H1 (cell line): ENCODE data around the gene UBAP1.

ENCODE experiments used
- BRCA1 ChIP-seq: IDR thresholded peaks from 2 replicates; pipeline ENCODE4 v1.6.1; 2012; ENCODE audit warnings: low read depth, low read length, improper control_type of control experiment
- CHD1 ChIP-seq: IDR thresholded peaks from 2 replicates; pipeline ENCODE4 v1.6.1; 2012; ENCODE audit warnings: low read depth, low read length, improper control_type of control experiment
- CREB1 ChIP-seq: IDR thresholded peaks from 2 replicates; pipeline ENCODE4 v1.6.1; 2012; ENCODE audit warnings: inconsistent platforms
- PHF8 ChIP-seq: fragments of 200-600 bp; sonication (generic); conservative IDR thresholded peaks from 2 replicates; pipeline ENCODE4 v1.7.1; 2012; ENCODE audit warnings: low read depth, mild to moderate bottlenecking, inconsistent platforms, low read length, moderate library complexity
- POLR2A ChIP-seq, 2 experiments: IDR thresholded peaks; 1 replicate in 1 of 2; 2 replicates in 1 of 2; pipeline ENCODE4 v1.6.1; 2011; ENCODE audit warnings: low read depth in 2 of 2, low read length in 2 of 2, mild to moderate bottlenecking in 2 of 2; ENCODE audit errors: control extremely low read depth in 1 of 2
- RAD21 ChIP-seq, 2 experiments: IDR thresholded peaks in 1 of 2; conservative IDR thresholded peaks in 1 of 2; 2 replicates each; pipeline ENCODE4 v1.6.1; 2011; ENCODE audit warnings: low read depth in 2 of 2, low read length in 2 of 2, improper control_type of control experiment in 1 of 2, inconsistent platforms in 1 of 2, mild to moderate bottlenecking in 1 of 2, moderate library complexity in 1 of 2
- SRF ChIP-seq: IDR thresholded peaks from 2 replicates; pipeline ENCODE4 v1.6.1; 2011; ENCODE audit warnings: mild to moderate bottlenecking, low read depth, low read length, moderate library complexity
- TF ChIP-seq, protein P1 (sequence below), 3 experiments: IDR thresholded peaks; 1 replicate in 2 of 3; 2 replicates in 1 of 3; pipeline versions ENCODE4 v1.5.1 to v1.6.1; 2011; ENCODE audit warnings: low read length in 3 of 3, mild to moderate bottlenecking in 3 of 3, inconsistent platforms in 2 of 3, low read depth in 1 of 3, moderate library complexity in 1 of 3; ENCODE audit not compliant: insufficient read depth in 1 of 3; ENCODE audit errors: control extremely low read depth in 1 of 3

DNA sequence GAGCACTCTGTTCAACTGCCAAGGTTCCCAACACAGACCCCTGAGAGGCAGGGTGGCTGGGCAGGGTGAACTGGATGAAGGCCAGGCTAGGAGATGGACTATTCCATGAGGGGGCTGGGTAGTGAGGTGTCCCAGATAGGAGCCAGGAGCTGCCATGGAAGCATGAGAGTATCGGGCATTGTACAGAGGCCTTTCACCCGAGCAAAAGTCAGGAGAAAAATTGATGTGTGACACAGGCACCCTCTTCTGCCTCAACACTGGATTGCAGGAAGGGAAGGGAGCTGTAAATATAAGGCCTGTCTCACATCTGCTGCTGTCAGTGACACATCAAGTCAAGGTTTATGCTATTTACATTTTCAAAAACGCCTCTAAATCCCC, 74.6 kb downstream of the UBAP1 start:
- TF ChIP-seq PHF8 (no peak), SRF (no peak), CHD1 (no peak), CREB1 (no peak), BRCA1 (no peak), RAD21 (IDR thresholded peaks at IDR 0.05 in 1 of 2, conservative IDR thresholded peaks at IDR 0.05 in 1 of 2; ENCODE audit: low read depth in 2 of 2, low read length in 2 of 2) (no peak), POLR2A (IDR thresholded peaks at IDR 0.05; ENCODE audit: control extremely low read depth in 1 of 2, low read depth in 2 of 2, low read length in 2 of 2) (no peak)
- TF ChIP-seq, protein P1, sequence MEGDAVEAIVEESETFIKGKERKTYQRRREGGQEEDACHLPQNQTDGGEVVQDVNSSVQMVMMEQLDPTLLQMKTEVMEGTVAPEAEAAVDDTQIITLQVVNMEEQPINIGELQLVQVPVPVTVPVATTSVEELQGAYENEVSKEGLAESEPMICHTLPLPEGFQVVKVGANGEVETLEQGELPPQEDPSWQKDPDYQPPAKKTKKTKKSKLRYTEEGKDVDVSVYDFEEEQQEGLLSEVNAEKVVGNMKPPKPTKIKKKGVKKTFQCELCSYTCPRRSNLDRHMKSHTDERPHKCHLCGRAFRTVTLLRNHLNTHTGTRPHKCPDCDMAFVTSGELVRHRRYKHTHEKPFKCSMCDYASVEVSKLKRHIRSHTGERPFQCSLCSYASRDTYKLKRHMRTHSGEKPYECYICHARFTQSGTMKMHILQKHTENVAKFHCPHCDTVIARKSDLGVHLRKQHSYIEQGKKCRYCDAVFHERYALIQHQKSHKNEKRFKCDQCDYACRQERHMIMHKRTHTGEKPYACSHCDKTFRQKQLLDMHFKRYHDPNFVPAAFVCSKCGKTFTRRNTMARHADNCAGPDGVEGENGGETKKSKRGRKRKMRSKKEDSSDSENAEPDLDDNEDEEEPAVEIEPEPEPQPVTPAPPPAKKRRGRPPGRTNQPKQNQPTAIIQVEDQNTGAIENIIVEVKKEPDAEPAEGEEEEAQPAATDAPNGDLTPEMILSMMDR (IDR thresholded peaks at IDR 0.05; ENCODE audit: control extremely low read depth in 1 of 3, insufficient read depth in 1 of 3, low read depth in 1 of 3, low read length in 3 of 3): no peak
